Stimulated activated CD4-positive, alpha-beta T cell treated with anti-CD3 and anti-CD28 coated beads, Interleukin-4, amount 100 ng/mL, for 4 hours (primary cell): ENCODE data around the gene CSN3.
"Not testable (repeated sequence)": the region's sequence is repeated elsewhere in the genome, so short reads cannot be mapped to it uniquely, and the experiment has no call there.

ENCODE experiments used
- DNase-seq, 2 experiments: peaks; one replicate each; pipeline ENCODE4 v3.0.0-alpha.2; 2020

The CSN3 gene

GRCh38 chr4:70242297-70242696 lies at the start of gene CSN3:
CSN3 (plus strand) TSS chr4:70242597; CDS start chr4:70244820, 2,223 bp downstream.
- not testable (repeated sequence) for DNase-seq

GRCh38 chr4:70192895-70193294 lies 49.5 kb upstream of the CSN3 start:
- DNase-seq, result no peak

- DNase-seq, result no peak
Measured at GRCh38 chr4:70195425-70195824, 47.0 kb upstream of the CSN3 start, which contains the start of gene ODAM. ODAM (plus strand) TSS chr4:70195725; CDS start chr4:70196544, 819 bp downstream.

- DNase-seq, result no peak
Measured at GRCh38 chr4:70196857-70197256, 45.5 kb upstream of the CSN3 start.

GRCh38 chr4:70197842-70198241 lies 44.6 kb upstream of the CSN3 start:
- DNase-seq, result no peak

GRCh38 chr4:70203601-70204000 lies 38.8 kb upstream of the CSN3 start:
- DNase-seq, result no peak

- DNase-seq, result not testable (repeated sequence)
Measured at GRCh38 chr4:70212752-70213151, 29.6 kb upstream of the CSN3 start.

- not testable (repeated sequence) for DNase-seq
Measured at GRCh38 chr4:70216109-70216508, 26.3 kb upstream of the CSN3 start.

GRCh38 chr4:70216550-70216949 lies 25.8 kb upstream of the CSN3 start:
- DNase-seq, result not testable (repeated sequence)

GRCh38 chr4:70221389-70221788 lies 21.0 kb upstream of the CSN3 start:
- DNase-seq, result not testable (repeated sequence)

- DNase-seq, result not testable (repeated sequence)
Measured at GRCh38 chr4:70221818-70222217, 20.6 kb upstream of the CSN3 start.

- no peak for DNase-seq
Measured at GRCh38 chr4:70225824-70226223, 16.6 kb upstream of the CSN3 start, which contains the start of gene FDCSP. FDCSP (plus strand) TSS chr4:70226124; CDS start chr4:70231195, 5,071 bp downstream.

- DNase-seq, result no peak
Measured at GRCh38 chr4:70236125-70236524, 6.3 kb upstream of the CSN3 start.

GRCh38 chr4:70239131-70239883 lies 3.1 kb upstream of the CSN3 start:
- no peak for DNase-seq

- no peak for DNase-seq
Measured at GRCh38 chr4:70239884-70240591, 2.4 kb upstream of the CSN3 start.

GRCh38 chr4:70243091-70243490 lies 694 bp downstream of the CSN3 start:
- DNase-seq, result no peak

GRCh38 chr4:70251250-70251944 lies 9.0 kb downstream of the CSN3 start:
- DNase-seq, result no peak

GRCh38 chr4:70251945-70252277 lies 9.5 kb downstream of the CSN3 start:
- DNase-seq, result no peak

GRCh38 chr4:70269674-70270073 lies 27.3 kb downstream of the CSN3 start:
- no peak for DNase-seq

GRCh38 chr4:70277121-70277520 lies 34.7 kb downstream of the CSN3 start:
- no peak for DNase-seq

- no peak for DNase-seq
Measured at GRCh38 chr4:70280567-70280966, 38.2 kb downstream of the CSN3 start.

- no peak for DNase-seq
Measured at GRCh38 chr4:70288651-70289050, 46.3 kb downstream of the CSN3 start.

- DNase-seq, result no peak
Measured at GRCh38 chr4:70291341-70291740, 48.9 kb downstream of the CSN3 start.

GRCh38 chr4:70297576-70297975 lies 55.2 kb downstream of the CSN3 start:
- DNase-seq, result no peak
